ENCODE results near the gene CNTNAP2.
"Not testable (repeated sequence)": the region's sequence is repeated elsewhere in the genome, so short reads cannot be mapped to it uniquely, and the experiment has no call there.

Gene CNTNAP2

DNA sequence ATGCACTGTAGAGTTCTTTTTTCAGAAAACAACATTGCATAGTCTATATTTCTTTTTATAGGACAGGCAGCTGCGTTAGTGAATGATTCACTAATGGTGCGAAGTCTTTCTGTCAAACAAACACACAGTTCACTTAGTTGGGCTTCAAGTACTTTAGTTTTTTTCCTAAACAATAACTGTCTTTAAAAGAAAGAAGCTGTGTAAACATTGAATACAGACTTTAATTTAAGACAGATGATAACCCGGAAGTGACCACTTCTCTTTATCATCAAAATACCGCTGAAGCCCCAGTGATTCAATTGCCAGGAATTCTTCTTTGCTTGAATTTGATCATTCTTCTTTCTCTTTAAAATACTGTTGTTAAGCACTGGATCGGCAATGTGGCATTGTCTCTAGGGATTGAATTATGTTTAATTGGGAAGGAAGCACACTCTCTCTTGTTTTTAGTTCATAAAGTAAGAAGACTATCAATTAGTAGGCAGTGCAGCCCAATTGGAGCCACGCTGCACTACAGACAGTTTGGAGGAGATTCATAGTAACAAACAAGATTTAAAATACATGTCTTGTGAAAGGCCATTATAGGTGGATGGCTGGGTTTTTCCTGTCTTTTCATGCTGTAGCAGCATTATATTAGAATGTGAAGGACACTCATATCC, 30.4 kb downstream of the CNTNAP2 start:
- DNase-seq (ENCODE audit: low read depth in 2 of 2) = no peak

GRCh38 chr7:146150153-146150552, 33.6 kb downstream of the CNTNAP2 start:
- DNase-seq (ENCODE audit: low read depth in 2 of 2) = no peak

GRCh38 chr7:146172112-146172511, 55.5 kb downstream of the CNTNAP2 start:
- DNase-seq (ENCODE audit: low read depth in 2 of 2) = no peak

- DNase-seq (ENCODE audit: low read depth in 2 of 2) = no peak
Observed at GRCh38 chr7:146175716-146176115, 59.1 kb downstream of the CNTNAP2 start.

DNA sequence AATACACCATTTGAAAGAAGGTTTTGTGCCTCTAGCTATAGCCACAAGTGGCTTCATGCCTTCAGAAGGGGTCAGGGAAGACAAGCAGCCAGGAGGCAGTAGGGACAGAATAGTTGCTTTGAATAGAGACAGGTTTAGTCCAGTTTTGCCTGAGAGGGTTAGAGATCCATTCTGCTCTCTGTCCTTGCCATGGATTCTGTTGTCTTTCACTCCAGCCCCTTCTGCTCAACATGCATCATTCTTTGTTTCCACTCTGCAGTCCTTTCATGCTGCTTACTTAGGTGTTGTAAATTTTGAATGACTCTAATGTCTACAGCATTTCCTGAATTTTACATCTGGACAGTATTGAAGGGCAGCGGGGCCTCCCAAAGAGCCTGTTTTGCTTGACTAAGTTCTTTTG, 60.3 kb downstream of the CNTNAP2 start:
- no peak for DNase-seq (ENCODE audit: low read depth in 2 of 2)

DNA sequence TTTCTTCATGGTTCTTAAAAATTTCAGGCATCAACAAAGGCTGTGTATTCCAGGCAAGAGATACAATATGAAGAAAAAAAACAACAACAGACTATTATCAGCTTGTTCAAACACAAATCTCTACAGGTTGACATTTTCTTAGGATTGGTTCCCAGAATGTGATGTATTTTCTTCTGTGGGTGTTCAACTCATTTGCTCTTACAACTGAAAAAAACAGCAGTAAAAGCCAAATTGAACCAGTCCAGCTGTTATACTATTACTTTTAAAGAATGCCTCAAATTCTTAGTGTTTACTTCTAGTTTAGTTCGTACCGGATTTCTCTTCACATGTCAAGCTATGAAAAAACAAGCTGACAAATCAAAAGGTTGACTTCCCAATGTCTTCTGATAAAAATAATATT, 60.7 kb downstream of the CNTNAP2 start:
- DNase-seq (ENCODE audit: low read depth in 2 of 2) = no peak

GRCh38 chr7:146185844-146186243, 69.2 kb downstream of the CNTNAP2 start:
- no peak for DNase-seq (ENCODE audit: low read depth in 2 of 2)

- DNase-seq (ENCODE audit: low read depth in 2 of 2) = not testable (repeated sequence)
Observed at GRCh38 chr7:146191428-146191827, 74.8 kb downstream of the CNTNAP2 start.

- no peak for DNase-seq (ENCODE audit: low read depth in 2 of 2)
Observed at GRCh38 chr7:146201945-146202344, 85.3 kb downstream of the CNTNAP2 start.

- no peak for DNase-seq (ENCODE audit: low read depth in 2 of 2)
Observed at GRCh38 chr7:146206270-146206669, 89.7 kb downstream of the CNTNAP2 start.

- DNase-seq (ENCODE audit: low read depth in 2 of 2) = no peak
Observed at GRCh38 chr7:146208492-146208891, 91.9 kb downstream of the CNTNAP2 start.

- no peak for DNase-seq (ENCODE audit: low read depth in 2 of 2)
Observed at GRCh38 chr7:146214842-146215241, 98.2 kb downstream of the CNTNAP2 start.

- DNase-seq (ENCODE audit: low read depth in 2 of 2) = no peak
Observed at GRCh38 chr7:146216396-146217041, 99.9 kb downstream of the CNTNAP2 start.

DNA sequence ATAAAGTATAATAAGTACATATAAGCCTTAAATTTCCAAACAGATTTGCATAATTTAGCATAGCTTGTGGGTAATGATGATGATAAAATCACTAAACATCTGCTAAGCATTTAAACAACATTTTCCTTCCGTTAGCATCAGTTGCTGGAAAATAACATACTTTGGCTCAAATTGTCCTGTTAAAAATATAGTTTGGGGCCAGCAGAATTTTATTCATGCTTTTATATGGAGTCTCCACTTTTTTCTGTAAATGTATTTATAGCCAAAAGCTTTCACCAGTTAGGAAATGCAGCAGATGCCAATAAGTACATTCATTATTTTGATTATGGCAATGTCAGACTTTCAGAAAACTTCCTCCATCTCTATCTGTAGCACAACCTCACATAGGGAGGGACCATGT, 107.2 kb downstream of the CNTNAP2 start:
- DNase-seq (ENCODE audit: low read depth in 2 of 2) = no peak

- no peak for DNase-seq (ENCODE audit: low read depth in 2 of 2)
Observed at GRCh38 chr7:146232604-146233003, 116.0 kb downstream of the CNTNAP2 start.

DNA sequence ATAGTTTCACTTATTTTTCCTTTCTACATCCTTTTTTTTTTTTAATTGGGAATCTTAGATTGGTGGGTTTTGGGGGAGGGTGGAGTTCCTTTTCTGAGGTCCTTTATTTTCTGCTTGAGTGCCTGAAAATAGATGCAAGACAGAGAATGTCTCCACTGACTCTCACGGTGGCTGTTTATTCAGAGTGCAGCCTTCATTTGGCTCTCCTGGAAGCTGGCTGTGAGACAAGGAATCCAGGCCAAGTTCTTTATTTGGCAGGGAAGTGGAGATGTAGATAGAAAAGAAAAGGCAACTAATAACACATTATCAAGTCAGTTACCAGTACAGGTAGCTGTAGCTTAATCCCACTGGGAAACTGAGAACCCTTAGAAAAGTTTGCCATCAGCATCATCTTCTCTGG, 118.6 kb downstream of the CNTNAP2 start:
- DNase-seq (ENCODE audit: low read depth in 2 of 2) = no peak

DNA sequence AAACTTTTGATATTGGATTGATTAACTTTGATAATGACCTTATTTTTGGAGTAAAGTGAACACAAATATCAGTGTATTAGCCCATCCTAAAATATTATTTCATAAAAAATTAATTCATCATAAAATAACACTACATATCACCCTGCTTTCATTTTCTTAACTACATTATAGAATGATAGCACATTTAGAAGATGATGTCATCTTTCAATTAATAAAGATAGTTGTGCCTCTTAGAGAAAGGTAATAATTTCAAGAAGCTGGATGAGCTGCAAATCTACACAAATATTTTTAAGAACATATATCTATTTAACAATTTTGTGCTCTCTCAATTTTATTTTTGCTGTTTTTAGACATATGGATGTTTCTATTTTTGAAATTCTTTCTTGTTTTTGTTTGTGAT, 126.1 kb downstream of the CNTNAP2 start:
- no peak for DNase-seq (ENCODE audit: low read depth in 2 of 2)

DNA sequence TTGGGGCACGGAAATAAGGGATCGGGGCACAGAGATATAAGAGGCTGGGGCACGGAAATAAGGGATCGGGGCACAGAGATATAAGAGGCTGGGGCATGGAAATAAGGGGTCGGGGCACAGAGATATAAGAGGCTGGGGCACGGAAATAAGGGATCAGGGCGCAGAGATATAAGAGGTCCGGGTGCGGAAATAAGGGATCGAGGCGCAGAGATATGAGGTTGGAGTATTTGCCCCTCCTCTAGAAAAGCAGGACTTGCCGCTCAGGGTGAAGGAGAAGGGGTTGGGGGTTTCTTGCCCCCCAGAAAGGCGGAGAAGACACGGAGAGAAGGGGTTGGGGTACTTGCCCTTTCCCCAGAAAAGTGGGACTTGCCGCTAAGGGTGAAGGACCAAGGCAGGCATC, 131.4 kb downstream of the CNTNAP2 start:
- not testable (repeated sequence) for DNase-seq (ENCODE audit: low read depth in 2 of 2)

- DNase-seq (ENCODE audit: low read depth in 2 of 2) = not testable (repeated sequence)
Observed at GRCh38 chr7:146248744-146249143, 132.1 kb downstream of the CNTNAP2 start.

DNA sequence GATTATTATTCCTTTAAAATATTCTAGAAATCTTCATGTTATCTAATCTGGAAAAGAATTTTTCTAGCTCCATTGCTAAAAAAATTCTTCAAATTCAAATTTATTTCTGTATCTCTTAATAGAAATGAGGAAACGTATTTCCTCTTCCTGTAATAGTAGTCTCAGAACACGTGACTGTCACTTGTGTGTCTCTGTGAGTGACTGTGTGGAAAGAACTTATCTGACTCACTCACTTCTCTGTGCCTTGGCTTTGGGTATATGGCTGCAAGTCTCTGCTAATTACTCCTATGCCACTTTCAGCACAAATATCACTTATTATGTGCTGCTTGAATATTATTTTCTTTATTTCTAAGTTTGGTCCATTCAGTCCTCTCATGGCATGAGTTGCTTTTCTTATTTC, 132.7 kb downstream of the CNTNAP2 start:
- no peak for DNase-seq (ENCODE audit: low read depth in 2 of 2)

DNA sequence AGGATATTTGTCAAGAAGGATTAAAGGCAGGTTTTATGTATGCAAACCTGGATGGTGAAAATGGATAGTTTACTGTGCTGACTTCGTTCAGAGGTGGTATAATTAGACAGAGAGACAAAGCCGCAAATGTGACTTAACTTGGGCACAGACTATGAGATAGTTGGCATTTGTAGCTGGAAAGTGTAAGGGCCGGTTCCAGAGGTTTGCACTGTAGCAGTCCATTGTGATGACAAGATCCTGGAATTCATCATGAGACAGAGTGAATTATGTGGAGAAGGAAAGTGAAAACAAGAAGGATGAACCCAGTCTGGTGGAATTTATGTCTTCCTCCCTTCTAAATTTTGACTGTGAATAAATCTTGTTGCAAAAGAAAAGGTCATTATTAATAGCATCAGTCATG, 139.0 kb downstream of the CNTNAP2 start:
- no peak for DNase-seq (ENCODE audit: low read depth in 2 of 2)

GRCh38 chr7:146262527-146262926, 145.9 kb downstream of the CNTNAP2 start:
- no peak for DNase-seq (ENCODE audit: low read depth in 2 of 2)

- DNase-seq (ENCODE audit: low read depth in 2 of 2) = no peak
Observed at GRCh38 chr7:146276888-146277287, 160.3 kb downstream of the CNTNAP2 start.

DNA sequence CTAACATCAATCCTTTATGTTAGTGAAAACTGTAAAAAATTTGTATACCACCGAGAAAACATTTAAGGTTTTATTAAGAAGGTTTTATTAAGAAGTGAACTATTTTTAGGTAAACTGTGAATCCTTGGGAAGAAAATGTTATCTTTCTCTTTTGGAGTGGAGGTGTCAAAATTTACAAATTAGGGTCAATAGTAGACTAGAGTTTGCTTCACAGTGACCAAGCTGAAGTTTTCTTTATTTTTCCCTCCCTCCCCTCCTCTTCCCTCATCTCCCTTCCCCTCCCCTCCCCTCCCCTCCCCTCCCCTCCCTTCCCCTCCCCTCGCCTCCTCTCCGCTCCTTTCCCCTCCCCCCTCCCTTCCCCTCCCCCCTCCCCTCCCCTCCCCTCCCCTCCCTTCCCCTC, 168.8 kb downstream of the CNTNAP2 start:
- no peak for DNase-seq (ENCODE audit: low read depth in 2 of 2)

Measured in stimulated activated CD4-positive, alpha-beta T cell treated with anti-CD3 and anti-CD28 coated beads, Interleukin-1b, Interleukin-23, amount 100 ng/mL, for 1 hour (primary cell).